A549 (cell line): ENCODE measurements around the gene NRXN3. TPM values are rescaled to one million over a fixed set of nuclear protein-coding genes. Genes with fewer than 3 reads are reported as not detected.

Experiments
- ATAC-seq, 2 experiments: fragments of 200-7000 bp in 1 of 2; fragments of >200 bp in 1 of 2; cut with Nextera tagmentation in 1 of 2; cut with Tn5 transposase in 1 of 2; 3 replicates each; pipeline versions ENCODE4 v1.8.0 to v1.9.1; 2018 to 2020; ENCODE audit warnings: mild to moderate bottlenecking in 1 of 2, moderate library complexity in 1 of 2
- CTCF ChIA-PET: fragments of 300-600 bp; sonication (Branson Sonifier 250); formaldehyde crosslinking; extraction: SDS; loops from one replicate; lab custom pipeline; 2021; ENCODE audit warnings: antibody characterized with exemption, inconsistent platforms; lab: Yijun Ruan, JAX
- POLR2A ChIA-PET: fragments of 350-600 bp; formaldehyde crosslinking; extraction: SDS; loops from one replicate; lab custom pipeline; 2021; ENCODE audit warnings: antibody characterized with exemption, inconsistent platforms; lab: Yijun Ruan, JAX
- DNase-seq, 2 experiments: peaks; one replicate each; pipeline versions ENCODE4 v3.0.0 to v3.0.0-alpha.2; 2011 to 2016; ENCODE audit warnings: low read depth in 1 of 2, low spot score in 1 of 2
- FAIRE-seq: peaks from 2 replicates; lab custom pipeline; 2011; peaks lifted over from hg19 to GRCh38; lab: Jason Lieb, UNC
- H3K27ac ChIP-seq, 2 experiments: fragments of >200 bp; sonication (Bioruptor Twin); formaldehyde crosslinking; 3 replicates each; pipeline ENCODE4 v1.5.1; 2016 to 2017
- H3K4me1 ChIP-seq: fragments of >200 bp; sonication (Bioruptor Twin); formaldehyde crosslinking; 3 replicates; pipeline ENCODE4 v1.6.1; 2016
- H3K4me2 ChIP-seq: fragments of >200 bp; sonication (Bioruptor Twin); formaldehyde crosslinking; 3 replicates; pipeline ENCODE4 v1.6.1; 2016
- H3K4me3 ChIP-seq: fragments of >200 bp; sonication (Bioruptor Twin); formaldehyde crosslinking; 3 replicates; pipeline ENCODE4 v1.5.1; 2016
- H3K9me3 ChIP-seq: fragments of >200 bp; sonication (Bioruptor Twin); formaldehyde crosslinking; 3 replicates; pipeline ENCODE4 v1.6.1; 2016
- BHLHE40 ChIP-seq: IDR thresholded peaks from 2 replicates; pipeline ENCODE4 v1.6.1; 2012; ENCODE audit warnings: low read depth, low read length, inconsistent platforms
- CEBPB ChIP-seq, 2 experiments: fragments of >200 bp in 1 of 2; sonication (Bioruptor Twin) in 1 of 2; formaldehyde crosslinking in 1 of 2; IDR thresholded peaks; 2 replicates each; pipeline ENCODE4 v1.6.1; 2012 to 2016
- CHD4 ChIP-seq: fragments of 200-600 bp; sonication (generic); IDR thresholded peaks from 2 replicates; pipeline ENCODE4 v1.6.1; 2016; ENCODE audit warnings: antibody characterized with exemption, mild to moderate bottlenecking, borderline replicate concordance
- EHMT2 ChIP-seq: fragments of 200-600 bp; sonication (generic); IDR thresholded peaks from 2 replicates; pipeline ENCODE4 v1.6.1; 2016; ENCODE audit warnings: antibody characterized with exemption, low read depth, mild to moderate bottlenecking, moderate library complexity
- ESRRA ChIP-seq: fragments of 150-350 bp; IDR thresholded peaks from 2 replicates; pipeline ENCODE4 v1.6.1; 2014; ENCODE audit warnings: mild to moderate bottlenecking, low read length, borderline replicate concordance
- FOSB ChIP-seq: fragments of 250-450 bp; sonication (Bioruptor Pico); IDR thresholded peaks from 2 replicates; pipeline ENCODE4 v1.5.0; 2020; ENCODE audit warnings: mild to moderate bottlenecking, moderate library complexity
- FOXS1 ChIP-seq: fragments of 250-450 bp; sonication (Bioruptor Pico); IDR thresholded peaks from 2 replicates; pipeline ENCODE4 v1.5.0; 2020; ENCODE audit warnings: mild to moderate bottlenecking, moderate library complexity
- HOXA7 ChIP-seq: fragments of 250-450 bp; sonication (Bioruptor Pico); IDR thresholded peaks from 2 replicates; pipeline ENCODE4 v1.5.0; 2020; ENCODE audit warnings: mild to moderate bottlenecking, moderate library complexity
- JUN ChIP-seq, 2 experiments: fragments of >200 bp; sonication (Bioruptor Twin); formaldehyde crosslinking; IDR thresholded peaks; 2 replicates in 1 of 2; 3 replicates in 1 of 2; pipeline ENCODE4 v1.6.1; 2016 to 2017
- KDM1A ChIP-seq: fragments of 200-600 bp; sonication (generic); IDR thresholded peaks from 2 replicates; pipeline ENCODE4 v1.6.1; 2016; ENCODE audit warnings: low read depth, mild to moderate bottlenecking
- KDM5A ChIP-seq: fragments of 200-600 bp; sonication (generic); IDR thresholded peaks from 2 replicates; pipeline ENCODE4 v1.6.1; 2016; ENCODE audit warnings: antibody characterized with exemption, mild to moderate bottlenecking
- MAFK ChIP-seq: fragments of 450-650 bp; IDR thresholded peaks from 2 replicates; pipeline ENCODE4 v1.6.1; 2014; ENCODE audit not compliant: partially characterized antibody
- NFE2L2 ChIP-seq: fragments of 150-350 bp; conservative IDR thresholded peaks from 2 replicates; pipeline ENCODE4 v1.6.1; 2014; ENCODE audit warnings: low read length
- RARB ChIP-seq: fragments of 250-450 bp; sonication (Bioruptor Pico); IDR thresholded peaks from 2 replicates; pipeline ENCODE4 v1.8.0; 2021; ENCODE audit warnings: mild to moderate bottlenecking, moderate library complexity
- RCOR1 ChIP-seq: fragments of 150-350 bp; IDR thresholded peaks from 2 replicates; pipeline ENCODE4 v1.6.1; 2014; ENCODE audit warnings: antibody characterized with exemption, low read length, low read depth
- RNF2 ChIP-seq: fragments of 200-600 bp; sonication (generic); IDR thresholded peaks from 2 replicates; pipeline ENCODE4 v1.6.1; 2016; ENCODE audit warnings: low read depth, mild to moderate bottlenecking, antibody characterized with exemption, moderate library complexity, borderline replicate concordance
- ZC3H11A ChIP-seq: fragments of 450-650 bp; IDR thresholded peaks from 2 replicates; pipeline ENCODE4 v1.6.1; 2014; ENCODE audit warnings: antibody characterized with exemption, mild to moderate bottlenecking
- ZFP36 ChIP-seq: fragments of 450-650 bp; IDR thresholded peaks from 2 replicates; pipeline ENCODE4 v1.6.1; 2014; ENCODE audit warnings: borderline replicate concordance; ENCODE audit not compliant: partially characterized antibody
- WGBS: methylation state at CpG from one replicate; pipeline ENCODE4 v1.1.6; 2017; ENCODE audit errors: missing lambda C conversion rate; 5-methylcytosine and 5-hydroxymethylcytosine counted together
- polyA plus RNA-seq, 4 experiments: library from polyadenylated mRNA; depleted of rRNA in 3 of 4; stranded (reverse); fragments of >200 nt; fragmentation: RNase III in 1 of 4; extraction: RNeasy Plus Mini Kit Qiagen cat#74134 plus additional on column Dnase treatment in 1 of 4; gene quantifications; 2 replicates in 3 of 4; 3 replicates in 1 of 4; pipeline ENCODE4 v1.2.3, GENCODE V29; 2011 to 2017
- TF ChIP-seq, protein P1 (sequence below): IDR thresholded peaks from 2 replicates; pipeline ENCODE4 v1.6.1; 2012
- TF ChIP-seq, protein P2 (sequence below): IDR thresholded peaks from 2 replicates; pipeline ENCODE4 v1.6.1; 2012; ENCODE audit warnings: low read depth, borderline replicate concordance

NRXN3 gene
- polyA plus RNA-seq, 2 of the 4 experiments (the other 2 are of a cell fraction) = 0.62 to 2.3 TPM

DNA sequence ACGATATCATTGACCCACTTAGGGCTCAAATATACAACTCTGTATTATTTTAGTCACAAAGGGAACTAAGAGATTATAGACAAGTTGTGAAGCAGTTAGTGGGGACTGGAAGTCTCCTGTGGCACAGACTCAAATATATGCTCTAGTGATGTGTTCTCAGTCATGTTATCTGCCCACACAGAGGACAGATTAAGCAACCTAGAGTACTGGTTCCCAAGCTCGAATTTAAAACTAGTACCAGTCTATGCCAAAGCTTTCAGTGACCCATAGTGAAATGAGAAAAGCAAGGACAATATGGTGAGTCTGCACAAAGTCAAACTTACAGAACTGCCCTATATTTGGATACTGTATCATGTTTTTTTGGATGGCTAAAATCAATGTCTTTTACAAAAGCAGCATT lies 1651.9 kb downstream of the NRXN3 start:
- no peak for DNase-seq
- ChIA-PET CTCF (interaction anchor here (3.0 kb wide), 1 partner anchor 12 kb away, joined by 11 read pairs; no protein-coding TSS in a partner anchor), POLR2A (no interaction called here)
- no peak for FAIRE-seq
- Histone ChIP-seq H3K4me3 (no peak overlapping the region), H3K9me3 (no peaks in the 10 kb centered on the region), H3K4me2 (no peak overlapping the region), H3K4me1 (peaks cover 10% of the 10 kb centered on the region; the same call in 1 of the 3 replicates), H3K27ac (no peak overlapping the region)
- TF ChIP-seq NFE2L2 = no peak
- WGBS = 6% methylated on average over 2 of the region's 2 CpGs
- ATAC-seq = no peak

DNA sequence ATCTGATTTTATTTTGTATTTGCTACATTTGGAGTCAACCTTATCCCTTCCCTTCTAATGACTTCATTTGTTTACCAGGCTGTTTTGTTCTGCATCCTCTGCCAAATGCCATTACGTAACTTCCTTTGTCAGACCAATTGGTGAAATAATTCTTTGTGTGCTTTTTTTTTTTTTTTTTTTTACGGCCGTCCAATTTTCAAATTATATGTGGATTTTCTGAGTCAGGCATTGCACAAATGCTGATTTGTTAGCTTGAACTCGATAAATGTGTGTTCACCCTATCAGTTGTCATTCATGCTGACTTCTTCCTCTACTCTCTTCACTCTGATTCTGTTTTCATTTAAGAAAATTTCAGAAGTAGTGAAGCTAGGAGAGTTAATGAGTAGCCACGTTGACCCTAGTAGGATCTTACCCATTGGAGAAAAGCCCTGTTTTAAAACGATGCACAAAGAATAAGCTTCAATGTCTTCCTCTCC lies 1654.9 kb downstream of the NRXN3 start:
- Histone ChIP-seq H3K4me1 (peaks cover 10% of the 10 kb centered on the region; the same call in 1 of the 3 replicates), H3K9me3 (no peaks in the 10 kb centered on the region), H3K27ac (no peak overlapping the region), H3K4me3 (no peak overlapping the region), H3K4me2 (peak overlapping the region; percentile 28)
- TF ChIP-seq MAFK (no peak), ZC3H11A (no peak), EHMT2 (no peak), CEBPB (IDR thresholded peaks at IDR 0.05) (peak in 1 of 2 experiments; percentile 23; a peak in 1 of 4 replicates), RNF2 (no peak), HOXA7 (CRISPR knock-in tag) (no peak)
- TF ChIP-seq, protein P1, sequence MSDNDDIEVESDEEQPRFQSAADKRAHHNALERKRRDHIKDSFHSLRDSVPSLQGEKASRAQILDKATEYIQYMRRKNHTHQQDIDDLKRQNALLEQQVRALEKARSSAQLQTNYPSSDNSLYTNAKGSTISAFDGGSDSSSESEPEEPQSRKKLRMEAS = no peak
- TF ChIP-seq, protein P2, sequence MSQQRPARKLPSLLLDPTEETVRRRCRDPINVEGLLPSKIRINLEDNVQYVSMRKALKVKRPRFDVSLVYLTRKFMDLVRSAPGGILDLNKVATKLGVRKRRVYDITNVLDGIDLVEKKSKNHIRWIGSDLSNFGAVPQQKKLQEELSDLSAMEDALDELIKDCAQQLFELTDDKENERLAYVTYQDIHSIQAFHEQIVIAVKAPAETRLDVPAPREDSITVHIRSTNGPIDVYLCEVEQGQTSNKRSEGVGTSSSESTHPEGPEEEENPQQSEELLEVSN = no peak
- no peak for FAIRE-seq
- no peak for DNase-seq
- ChIA-PET POLR2A (no interaction called here), CTCF (interaction anchor here (1.6 kb wide), 1 partner anchor 891 kb away, joined by 4 read pairs; no protein-coding TSS in a partner anchor)
- WGBS = 7% methylated on average over 6 of the region's 6 CpGs
- no peak for ATAC-seq

DNA sequence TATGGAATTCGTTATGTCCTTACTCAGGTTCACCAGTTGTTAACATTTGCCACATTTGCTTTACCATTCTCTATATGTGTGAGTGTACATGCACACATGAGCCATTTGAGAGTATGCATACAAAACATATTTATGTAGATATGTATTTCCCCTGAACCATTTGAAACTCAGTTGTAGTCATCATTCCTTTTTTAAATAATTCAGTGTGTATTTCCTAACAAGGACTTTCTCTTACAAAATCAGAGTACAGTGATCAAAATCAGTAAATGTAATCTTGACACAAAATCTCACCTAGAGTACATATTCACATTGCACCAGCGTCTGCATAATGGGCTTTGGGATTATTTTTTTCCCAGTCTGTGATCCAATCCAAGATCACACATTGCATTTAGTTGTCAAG lies 1656.2 kb downstream of the NRXN3 start:
- DNase-seq (no peak), ATAC-seq (no peak), FAIRE-seq (no peak)
- ChIA-PET POLR2A (no interaction called here), CTCF (no interaction called here)
- H3K27ac ChIP-seq = no peak overlapping the region
- H3K4me1 ChIP-seq = peaks cover 10% of the 10 kb centered on the region; the same call in 1 of the 3 replicates
- no peak overlapping the region for H3K4me3 ChIP-seq
- TF ChIP-seq BHLHE40 (no peak), CEBPB (IDR thresholded peaks at IDR 0.05) (no peak), EHMT2 (no peak), RCOR1 (no peak), FOSB (CRISPR knock-in tag) (no peak), CHD4 (no peak), RNF2 (no peak), FOXS1 (CRISPR knock-in tag) (no peak), ESRRA (no peak), ZFP36 (no peak), KDM5A (no peak), RARB (no peak), JUN (IDR thresholded peaks at IDR 0.05) (no peak), KDM1A (no peak)
- TF ChIP-seq, protein P2 = no peak
- TF ChIP-seq, all 56 proteins: peak for 0
- WGBS = 17% methylated on average over 2 of the region's 2 CpGs
- no peak overlapping the region for H3K4me2 ChIP-seq
- no peaks in the 10 kb centered on the region for H3K9me3 ChIP-seq
